AG04450 (cell line): ENCODE results near the gene SPATA21. TPM values are rescaled to one million over a fixed set of nuclear protein-coding genes. Genes with fewer than 3 reads are reported as not detected.
"Not testable (repeated sequence)": the region's sequence is repeated elsewhere in the genome, so short reads cannot be mapped to it uniquely, and the experiment has no call there.

Experiments
- CTCF ChIA-PET: fragments of 300-600, 350-600 bp; formaldehyde crosslinking; extraction: SDS; loops from one replicate; lab custom pipeline; 2022; ENCODE audit warnings: antibody characterized with exemption, inconsistent platforms; lab: Charles Lee
- POLR2A ChIA-PET: fragments of 350-600 bp; formaldehyde crosslinking; extraction: SDS; loops from one replicate; lab custom pipeline; 2021; ENCODE audit warnings: antibody characterized with exemption, inconsistent platforms; lab: Yijun Ruan, JAX
- DNase-seq: peaks from one replicate; pipeline ENCODE4 v3.0.0-alpha.2; 2011; ENCODE audit warnings: low read depth, low spot score
- H3K27ac ChIP-seq: one replicate; pipeline ENCODE4 v1.5.1; 2012; ENCODE audit warnings: low read depth, low read length, control low read depth
- H3K27me3 ChIP-seq: one replicate; pipeline ENCODE4 v1.6.0; 2012; ENCODE audit warnings: low read length; ENCODE audit not compliant: control insufficient read depth, insufficient read depth
- H3K4me3 ChIP-seq: 2 replicates; pipeline ENCODE4 v1.5.1; 2011; ENCODE audit warnings: mild to moderate bottlenecking, low read depth, low read length, control low read depth
- H3K9me3 ChIP-seq: 2 replicates; pipeline ENCODE4 v1.5.1; 2012; ENCODE audit warnings: low read length; ENCODE audit not compliant: control insufficient read depth, insufficient read depth
- CTCF ChIP-seq: IDR thresholded peaks from 2 replicates; pipeline ENCODE4 v1.5.1; 2011; ENCODE audit warnings: low read depth, low read length, control low read depth, inconsistent platforms
- polyA plus RNA-seq: library from polyadenylated mRNA; depleted of rRNA; stranded (reverse); fragments of >200 nt; gene quantifications from 2 replicates; pipeline ENCODE4 v1.2.3, GENCODE V29; 2011

The SPATA21 gene
- polyA plus RNA-seq, 1 experiment = 0.04 TPM

DNA sequence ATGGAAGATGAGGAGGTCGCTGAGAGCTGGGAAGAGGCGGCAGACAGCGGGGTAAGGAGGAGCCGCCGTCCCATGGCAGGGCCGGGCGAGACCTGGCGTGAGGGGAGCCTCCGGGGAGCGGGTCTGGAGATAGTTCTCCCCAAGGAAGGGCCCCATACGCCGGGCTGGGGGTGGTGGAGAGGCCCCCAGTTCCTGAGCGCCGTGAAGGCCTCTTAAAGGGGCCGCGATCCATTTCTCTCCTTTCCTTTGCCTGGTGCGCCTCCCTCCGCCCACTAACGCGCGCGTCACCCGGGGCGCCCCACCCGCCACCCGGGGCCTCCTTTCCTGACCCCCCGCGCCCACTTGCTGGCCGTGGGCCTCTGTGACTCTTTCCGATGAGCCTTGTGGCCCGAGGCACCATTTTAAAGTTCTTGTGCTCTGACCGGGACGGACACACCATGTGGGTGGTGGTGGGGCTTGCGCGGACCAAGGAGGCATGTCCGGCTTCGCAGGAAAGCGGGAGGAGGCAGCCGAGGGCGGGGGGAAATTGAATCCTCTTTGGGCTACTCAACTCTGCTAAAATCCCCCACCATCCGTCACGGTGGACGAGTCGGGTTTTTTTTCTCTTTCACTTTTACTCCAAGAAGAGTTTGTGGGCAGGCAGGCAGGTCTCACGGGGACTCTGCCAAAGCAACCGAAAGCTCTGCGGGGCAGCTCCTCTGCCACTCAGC, 69.8 kb downstream of the SPATA21 start:
- H3K9me3 ChIP-seq = no peaks in the 10 kb centered on the region
- DNase-seq = peak; percentile 61
- ChIA-PET CTCF (interaction anchor here (0.6 to 1.5 kb wide), 3 partner anchors 15 to 73 kb away, joined by 3 to 4 read pairs (median 3); partner anchors contain the start of gene NECAP2), POLR2A (interaction anchor here (0.6 to 1.6 kb wide), 7 partner anchors 8 to 506 kb away, joined by 3 to 4 read pairs (median 3); partner anchors contain the start of gene FBXO42)
- peak overlapping the region; percentile 97 for H3K27ac ChIP-seq
- no peak for TF ChIP-seq CTCF
- H3K4me3 ChIP-seq = peak overlapping the region; percentile 84
- H3K27me3 ChIP-seq = no peaks in the 10 kb centered on the region

- Histone ChIP-seq H3K27me3 (no peaks in the 10 kb centered on the region), H3K9me3 (no peaks in the 10 kb centered on the region), H3K27ac (peak within 1 kb of the TSS; percentile 97), H3K4me3 (peak within 1 kb of the TSS; percentile 84)
- ChIA-PET CTCF (no interaction called here), POLR2A (interaction anchor here (0.6 to 1.6 kb wide), 4 partner anchors 9 to 36 kb away, joined by 3 to 4 read pairs (median 3); no protein-coding TSS in a partner anchor)
- peak; percentile 99 for DNase-seq
- no peak for TF ChIP-seq CTCF
These were observed 70.4 kb downstream of the SPATA21 start, which contains the start of gene SZRD1 for GRCh38 chr1:16366722-16367257. Gene SZRD1, plus strand, starts transcription at chr1:16367242. Its CDS starts 16 bp downstream, at chr1:16367258.

- not testable (repeated sequence) for H3K27ac ChIP-seq, H3K9me3 ChIP-seq, DNase-seq, H3K4me3 ChIP-seq, H3K27me3 ChIP-seq
- POLR2A ChIA-PET = interaction anchor here (0.6 to 0.7 kb wide), 4 partner anchors 14 to 767 kb away, joined by 3 to 5 read pairs (median 3); no protein-coding TSS in a partner anchor
- CTCF ChIA-PET = interaction anchor here (0.6 to 5.3 kb wide), 5 partner anchors 13 to 291 kb away, joined by 4 to 47 read pairs (median 17); partner anchors contain the start of genes FAM131C, FBXO42 and NECAP2
These were observed 72.1 kb downstream of the SPATA21 start for GRCh38 chr1:16365146-16365498.

DNA sequence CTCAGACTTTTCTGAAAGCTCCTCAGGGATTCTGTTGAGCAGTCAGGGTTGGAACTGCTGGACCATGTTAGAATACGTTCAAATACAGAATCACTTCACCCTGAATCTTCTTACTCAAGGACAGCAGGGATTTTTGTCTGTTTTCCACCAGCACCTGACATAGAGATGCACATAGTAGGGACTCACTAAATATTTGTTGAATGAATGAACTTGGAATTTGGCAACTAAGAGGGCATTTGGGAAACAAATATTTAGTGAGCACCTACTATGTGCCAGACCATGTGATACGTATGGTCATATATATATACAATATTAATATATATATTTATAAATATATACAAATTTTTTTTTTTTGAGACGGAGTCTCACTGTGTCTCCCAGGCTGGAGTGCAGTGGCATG, 80.4 kb downstream of the SPATA21 start:
- DNase-seq = no peak
- H3K4me3 ChIP-seq = no peak overlapping the region
- CTCF ChIA-PET = no interaction called here
- TF ChIP-seq CTCF = no peak
- POLR2A ChIA-PET = no interaction called here
- H3K27ac ChIP-seq = no peak overlapping the region
- no peaks in the 10 kb centered on the region for H3K9me3 ChIP-seq
- no peaks in the 10 kb centered on the region for H3K27me3 ChIP-seq

- Histone ChIP-seq H3K27me3 (no peaks in the 10 kb centered on the region), H3K9me3 (no peaks in the 10 kb centered on the region), H3K27ac (no peak overlapping the region), H3K4me3 (no peak overlapping the region)
- POLR2A ChIA-PET = no interaction called here
- no peak for DNase-seq
- CTCF ChIA-PET = interaction anchor here (2.5 kb wide), 1 partner anchor 9 kb away, joined by 11 read pairs; no protein-coding TSS in a partner anchor
- TF ChIP-seq CTCF = no peak
These were observed 82.6 kb downstream of the SPATA21 start for GRCh38 chr1:16354619-16355018.
